ENCODE data around the gene TAAR5. TPM values are rescaled to one million over a fixed set of nuclear protein-coding genes. Genes with fewer than 3 reads are reported as not detected.
"Not testable (repeated sequence)": the region's sequence is repeated elsewhere in the genome, so short reads cannot be mapped to it uniquely, and the experiment has no call there.

Gene TAAR5
- not detected in 2 replicates for total RNA-seq (2014; rRNA removed; shearing (Covaris generic))

DNA sequence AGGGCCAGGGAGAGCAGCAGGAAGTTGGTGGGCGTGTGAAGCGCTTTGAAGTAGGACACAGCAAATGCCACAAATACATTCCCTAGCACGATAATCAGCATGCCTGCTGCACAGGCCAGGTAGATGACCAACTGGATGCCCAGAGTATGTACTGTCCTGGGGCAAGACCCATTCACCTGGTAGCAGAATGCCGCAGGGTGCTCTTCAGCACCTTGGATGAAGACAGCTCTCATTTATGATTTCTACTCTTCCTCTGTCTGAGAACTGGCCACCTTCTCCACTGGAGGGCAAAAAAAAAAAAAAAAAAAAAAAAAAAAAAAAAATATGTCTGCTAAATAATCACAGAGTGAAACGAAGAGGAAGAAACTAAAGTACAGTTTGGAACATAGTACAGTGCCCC is at the start of gene TAAR5:
TAAR5 (minus strand) TSS at position 288 of the 400 bp plus-strand sequence; CDS start at position 233, 55 bp downstream.
- DNase-seq (ENCODE audit: low spot score) = no peak
- in situ Hi-C loops (cut with HindIII; ENCODE audit: low sequenced_read_pairs) = no loop called here

GRCh38 chr6:132637135-132637534 is 47.6 kb upstream of the TAAR5 start:
- in situ Hi-C loops (cut with HindIII; ENCODE audit: low sequenced_read_pairs); DNase-seq (ENCODE audit: low spot score): not testable (repeated sequence)

DNA sequence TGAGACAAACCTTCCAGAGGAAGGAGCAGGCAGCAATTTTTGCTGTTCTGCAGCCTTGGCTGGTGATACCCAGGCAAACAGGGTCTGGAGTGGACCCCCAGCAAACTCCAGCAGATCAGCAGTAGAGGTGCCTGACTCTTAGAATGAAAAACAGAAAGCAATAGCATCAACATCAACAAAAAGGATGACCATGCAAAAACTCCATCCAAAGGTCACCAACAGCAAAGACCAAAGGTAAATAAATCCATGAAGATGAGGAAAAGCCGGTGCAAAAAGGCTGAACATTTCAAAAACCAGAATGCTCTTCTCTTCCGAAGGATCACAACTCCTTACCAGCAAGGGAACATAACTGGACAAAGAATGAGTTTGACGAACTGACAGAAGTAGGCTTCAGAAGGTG is 46.4 kb upstream of the TAAR5 start:
- in situ Hi-C loops (cut with HindIII; ENCODE audit: low sequenced_read_pairs); DNase-seq (ENCODE audit: low spot score): not testable (repeated sequence)

- DNase-seq (ENCODE audit: low spot score); in situ Hi-C loops (cut with HindIII; ENCODE audit: low sequenced_read_pairs): not testable (repeated sequence)
Observed at GRCh38 chr6:132635288-132635687, 45.7 kb upstream of the TAAR5 start.

DNA sequence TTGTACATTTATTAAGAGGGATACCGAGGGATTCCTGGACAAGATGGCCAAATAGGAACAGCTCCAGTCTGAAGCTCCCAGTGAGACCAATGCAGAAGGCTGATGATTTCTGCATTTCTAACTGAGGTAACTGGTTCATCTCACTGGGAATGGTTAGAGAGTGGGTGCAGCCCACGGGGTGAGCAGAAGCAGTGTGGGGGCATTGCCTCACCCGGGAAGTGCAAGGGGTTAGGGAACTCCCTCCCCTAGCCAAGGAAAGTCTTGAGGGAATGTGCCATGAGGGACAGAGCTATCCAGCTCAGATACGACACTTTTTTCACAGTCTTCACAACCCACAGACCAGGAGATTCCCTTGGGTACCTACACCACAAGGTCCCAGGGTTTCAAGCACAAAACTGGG is 45.3 kb upstream of the TAAR5 start:
- in situ Hi-C loops (cut with HindIII; ENCODE audit: low sequenced_read_pairs) = no loop called here
- DNase-seq (ENCODE audit: low spot score) = no peak

GRCh38 chr6:132633362-132633761 is 43.8 kb upstream of the TAAR5 start:
- in situ Hi-C loops (cut with HindIII; ENCODE audit: low sequenced_read_pairs) = no loop called here
- DNase-seq (ENCODE audit: low spot score) = no peak

DNA sequence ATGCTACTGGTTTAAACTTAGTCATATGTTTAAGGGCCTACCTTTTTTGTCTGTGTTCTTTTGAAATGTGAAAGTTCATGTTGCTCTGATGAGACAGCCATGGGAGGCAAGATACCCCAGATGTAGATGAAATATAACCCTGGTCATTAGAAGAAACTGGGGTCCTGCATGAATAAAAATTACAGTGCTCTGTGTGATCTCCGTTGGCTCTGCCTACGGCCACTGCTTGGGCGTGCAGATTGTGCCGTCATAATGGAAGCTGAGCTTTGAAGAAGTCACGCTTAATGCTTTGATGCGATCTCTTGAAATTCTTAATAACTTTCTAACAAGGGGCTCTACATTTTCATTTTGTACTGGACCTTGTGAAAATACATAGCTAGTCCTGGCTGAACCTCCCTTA is 34.6 kb upstream of the TAAR5 start, which contains the start of gene TAAR2:
TAAR2 (minus strand) TSS at position 101 of the 400 bp plus-strand sequence; CDS start at position 101, 0 bp downstream.
- in situ Hi-C loops (cut with HindIII; ENCODE audit: low sequenced_read_pairs) = no loop called here

GRCh38 chr6:132623106-132623845 is 33.7 kb upstream of the TAAR5 start:
- no peak for DNase-seq (ENCODE audit: low spot score)
- in situ Hi-C loops (cut with HindIII; ENCODE audit: low sequenced_read_pairs) = no loop called here

More for the DNA sequence above, 34.6 kb upstream of the TAAR5 start, which contains the start of gene TAAR2:
- DNase-seq (ENCODE audit: low spot score) = no peak

- in situ Hi-C loops (cut with HindIII; ENCODE audit: low sequenced_read_pairs) = no loop called here
- DNase-seq (ENCODE audit: low spot score) = no peak
Observed at GRCh38 chr6:132616677-132617076, 27.1 kb upstream of the TAAR5 start.

DNA sequence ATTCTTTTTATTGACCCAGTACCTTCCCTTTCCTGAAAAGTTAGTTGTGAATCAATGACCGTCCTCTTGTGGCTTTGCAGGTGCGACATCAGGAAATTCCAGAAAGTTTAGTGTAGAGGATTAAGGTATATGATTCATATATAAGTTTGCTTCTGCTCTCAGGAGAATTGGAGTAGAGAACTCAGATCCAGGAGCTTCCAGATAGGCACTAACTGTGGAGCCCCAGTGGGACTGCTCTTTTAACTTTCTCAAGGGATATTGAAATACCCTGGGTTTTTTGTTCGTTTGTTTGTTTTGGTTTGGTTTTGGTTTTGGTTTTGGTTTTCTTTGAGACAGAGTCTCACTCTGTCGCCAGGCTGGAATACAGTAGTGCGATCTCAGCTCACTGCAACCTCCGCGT is 25.0 kb upstream of the TAAR5 start:
- in situ Hi-C loops (cut with HindIII; ENCODE audit: low sequenced_read_pairs) = no loop called here
- DNase-seq (ENCODE audit: low spot score) = no peak

DNA sequence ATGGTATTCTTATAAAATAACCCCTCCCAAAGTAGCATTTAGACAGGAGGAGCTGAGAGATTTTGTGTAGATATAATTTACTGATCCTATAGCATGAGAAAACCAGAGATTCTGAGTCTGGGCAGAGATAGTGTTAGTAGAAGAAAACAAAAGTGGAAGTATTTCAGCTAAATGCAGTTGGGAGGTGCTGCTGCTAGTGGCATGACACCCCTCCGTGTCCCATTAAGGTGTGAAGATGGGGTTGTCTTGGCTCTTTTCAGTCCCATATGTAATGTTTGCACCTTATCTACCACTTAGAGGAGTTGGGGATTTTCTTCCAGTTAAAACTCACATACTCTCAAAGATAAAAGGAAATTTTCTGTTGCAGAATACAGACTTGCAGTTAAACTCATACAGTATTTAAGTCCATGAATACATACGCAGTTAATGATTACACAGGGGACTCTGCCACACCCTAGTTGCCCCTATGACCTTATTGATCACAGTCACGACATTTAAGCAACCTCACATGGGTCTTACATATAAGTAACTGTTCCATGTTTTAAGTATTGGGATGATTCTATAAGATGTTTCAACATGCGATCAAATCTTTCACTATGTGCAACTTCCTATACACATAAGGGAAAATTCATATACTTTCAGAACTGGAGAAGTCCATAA is 23.0 kb upstream of the TAAR5 start:
- DNase-seq (ENCODE audit: low spot score) = no peak
- in situ Hi-C loops (cut with HindIII; ENCODE audit: low sequenced_read_pairs) = no loop called here

GRCh38 chr6:132611616-132612015 is 22.1 kb upstream of the TAAR5 start:
- DNase-seq (ENCODE audit: low spot score) = no peak
- in situ Hi-C loops (cut with HindIII; ENCODE audit: low sequenced_read_pairs) = no loop called here

DNA sequence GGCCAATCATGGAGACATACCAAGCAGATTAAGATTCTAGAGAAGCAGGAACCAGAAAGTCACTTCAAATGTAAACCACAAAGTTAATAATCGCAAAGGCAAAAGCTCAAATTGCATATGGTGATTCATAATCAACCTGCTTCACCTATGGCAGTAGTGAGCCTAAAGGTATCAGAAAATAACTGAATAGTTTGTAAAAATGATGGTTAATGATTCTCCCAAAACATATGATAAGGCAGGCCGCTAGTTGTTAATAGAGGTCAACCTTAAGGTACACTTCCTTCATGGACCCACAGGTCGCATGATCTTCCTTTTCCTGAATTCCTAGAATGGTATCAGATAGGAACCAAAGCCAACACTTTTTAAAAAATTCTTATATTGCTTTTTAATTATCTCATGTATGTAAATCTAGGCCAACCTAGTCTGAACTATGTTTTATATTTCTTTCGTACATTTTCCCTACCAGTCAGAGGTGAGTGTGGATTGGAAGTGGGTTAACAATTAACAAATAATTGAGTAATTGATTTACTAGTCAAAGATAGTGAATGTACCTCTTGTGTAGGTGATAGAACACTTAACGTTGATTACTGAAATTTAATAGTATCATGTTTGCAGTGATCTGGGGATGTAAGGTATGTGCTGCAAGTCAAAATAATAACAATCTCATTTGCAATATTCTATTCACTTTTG is 18.1 kb upstream of the TAAR5 start:
- DNase-seq (ENCODE audit: low spot score) = no peak

DNA sequence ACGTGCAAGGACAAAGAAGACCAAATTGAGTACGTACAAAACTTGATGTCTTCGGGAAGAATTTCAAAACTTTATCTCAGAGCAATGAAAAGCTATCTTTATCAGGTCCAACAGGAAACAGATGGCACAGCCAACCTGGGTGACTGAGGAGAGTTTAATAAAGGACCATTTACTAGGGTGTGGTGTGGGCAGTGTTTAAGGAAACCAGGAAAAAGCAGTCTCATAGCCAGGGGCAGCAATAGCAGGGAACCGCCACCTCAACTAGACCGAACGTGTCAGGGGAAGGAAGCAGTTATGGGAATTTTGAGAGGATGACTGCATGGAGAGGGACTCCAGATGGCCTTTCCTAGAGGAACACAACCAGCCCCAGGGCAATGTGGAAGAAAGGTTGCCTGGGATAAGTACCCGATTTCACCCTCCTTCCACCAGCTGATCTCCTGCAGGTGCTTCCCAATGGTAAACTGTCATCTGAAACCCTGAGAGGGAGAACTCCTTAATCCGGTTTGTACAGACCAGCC is 15.2 kb upstream of the TAAR5 start:
- in situ Hi-C loops (cut with HindIII; ENCODE audit: low sequenced_read_pairs) = no loop called here
- DNase-seq (ENCODE audit: low spot score) = no peak

More for the DNA sequence above, 18.1 kb upstream of the TAAR5 start:
- in situ Hi-C loops (cut with HindIII; ENCODE audit: low sequenced_read_pairs) = no loop called here

DNA sequence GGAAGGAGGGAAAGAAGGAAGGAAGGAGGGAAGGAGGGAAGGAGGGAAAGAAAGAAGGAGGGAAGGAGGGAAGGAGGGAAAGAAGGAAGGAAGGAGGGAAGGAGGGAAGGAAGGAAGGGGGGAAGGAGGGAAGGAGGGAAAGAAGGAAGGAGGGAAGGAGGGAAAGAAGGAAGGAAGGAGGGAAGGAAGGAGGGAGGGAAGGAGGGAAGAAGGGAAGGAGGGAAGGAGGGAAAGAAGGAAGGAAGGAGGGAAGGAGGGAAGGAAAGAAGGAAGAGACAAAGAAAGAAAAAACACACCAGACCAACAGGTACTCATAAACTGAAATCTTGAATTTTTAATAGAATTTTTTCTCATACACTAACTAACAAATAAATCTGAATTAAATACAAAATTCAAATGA is 11.4 kb upstream of the TAAR5 start:
- in situ Hi-C loops (cut with HindIII; ENCODE audit: low sequenced_read_pairs); DNase-seq (ENCODE audit: low spot score): not testable (repeated sequence)

DNA sequence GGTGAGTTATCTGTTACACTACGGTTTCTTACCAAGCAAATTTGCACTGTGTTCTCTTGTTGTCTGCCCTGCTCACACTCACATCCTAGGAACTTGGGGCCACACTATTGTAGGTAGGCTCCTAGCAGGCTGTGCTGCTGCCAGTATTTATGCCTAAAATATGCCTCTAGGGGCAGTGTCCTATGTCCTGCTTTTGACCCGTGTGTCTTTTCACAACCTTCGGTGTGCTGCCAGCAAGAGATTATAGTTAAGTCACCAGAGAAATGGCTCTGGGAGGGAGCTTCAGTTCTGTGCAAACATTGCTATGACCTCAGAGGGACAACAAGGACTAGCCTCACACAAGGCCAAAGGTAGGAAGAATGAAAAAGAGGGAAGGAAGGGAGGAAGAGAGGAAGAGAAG is 8.9 kb upstream of the TAAR5 start:
- DNase-seq (ENCODE audit: low spot score) = no peak
- in situ Hi-C loops (cut with HindIII; ENCODE audit: low sequenced_read_pairs) = no loop called here

GRCh38 chr6:132596201-132596600 is 6.7 kb upstream of the TAAR5 start:
- in situ Hi-C loops (cut with HindIII; ENCODE audit: low sequenced_read_pairs) = no loop called here
- no peak for DNase-seq (ENCODE audit: low spot score)

DNA sequence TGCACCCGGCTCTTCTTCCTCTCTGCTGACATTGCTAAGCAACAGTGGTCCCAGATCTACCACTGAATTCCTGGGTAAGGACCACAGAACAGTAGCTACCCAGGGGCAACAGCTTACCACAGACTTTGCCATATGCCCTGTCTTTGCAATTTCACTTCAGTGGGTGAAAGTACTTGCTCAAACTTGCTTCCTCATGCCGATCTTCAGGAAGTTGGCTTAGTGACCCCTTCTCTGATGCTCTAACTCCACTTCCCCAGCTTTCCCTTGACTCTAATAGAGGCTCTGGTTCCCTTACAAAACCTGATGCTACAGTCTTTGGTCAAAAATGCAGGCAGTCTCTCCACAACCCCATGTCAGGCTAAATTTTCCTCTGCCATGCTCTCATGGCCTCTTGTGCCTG is 3.3 kb upstream of the TAAR5 start:
- no peak for DNase-seq (ENCODE audit: low spot score)
- in situ Hi-C loops (cut with HindIII; ENCODE audit: low sequenced_read_pairs) = no loop called here

GRCh38 chr6:132590362-132590761 is 821 bp upstream of the TAAR5 start:
- in situ Hi-C loops (cut with HindIII; ENCODE audit: low sequenced_read_pairs) = no loop called here

GRCh38 chr6:132587424-132587823 is 2.1 kb downstream of the TAAR5 start:
- DNase-seq (ENCODE audit: low spot score) = no peak
- in situ Hi-C loops (cut with HindIII; ENCODE audit: low sequenced_read_pairs) = no loop called here

More at GRCh38 chr6:132590362-132590761, 821 bp upstream of the TAAR5 start:
- no peak for DNase-seq (ENCODE audit: low spot score)
